Loucy (cell line): ENCODE measurements around the gene KIAA0825.

Source experiments
- H2AFZ ChIP-seq: fragments of 200-600 bp; sonication (generic); 2 replicates; pipeline ENCODE4 v1.6.0; 2016; ENCODE audit warnings: antibody characterized with exemption, mild to moderate bottlenecking, low read length, moderate library complexity
- H3F3A ChIP-seq: fragments of 200-600 bp; 2 replicates; pipeline ENCODE4 v1.6.0; 2016; ENCODE audit warnings: antibody characterized with exemption, low read depth, mild to moderate bottlenecking
- H3K27me3 ChIP-seq: fragments of 200-600 bp; sonication (generic); 2 replicates; pipeline ENCODE4 v1.6.1; 2014; ENCODE audit warnings: low read length, mild to moderate bottlenecking; ENCODE audit not compliant: insufficient read depth, poor library complexity, severe bottlenecking
- H3K36me3 ChIP-seq: fragments of 200-600 bp; sonication (generic); 2 replicates; pipeline ENCODE4 v1.6.1; 2016; ENCODE audit warnings: low read length; ENCODE audit not compliant: insufficient read depth
- H3K4me1 ChIP-seq: fragments of 200-600 bp; sonication (generic); 2 replicates; pipeline ENCODE4 v1.5.1; 2014; ENCODE audit warnings: low read length, mild to moderate bottlenecking; ENCODE audit not compliant: insufficient read depth, poor library complexity, severe bottlenecking
- H3K4me2 ChIP-seq: fragments of 200-600 bp; sonication (generic); 2 replicates; pipeline ENCODE4 v1.6.0; 2014; ENCODE audit warnings: antibody characterized with exemption, low read length, low read depth, mild to moderate bottlenecking; ENCODE audit not compliant: poor library complexity, severe bottlenecking
- H3K4me3 ChIP-seq: fragments of 200-600 bp; sonication (generic); 2 replicates; pipeline ENCODE4 v1.5.1; 2014; ENCODE audit warnings: low read length, mild to moderate bottlenecking, mixed read lengths; ENCODE audit not compliant: poor library complexity, severe bottlenecking
- H3K79me2 ChIP-seq: fragments of 200-600 bp; sonication (generic); 2 replicates; pipeline ENCODE4 v1.6.1; 2014; ENCODE audit warnings: low read length; ENCODE audit not compliant: insufficient read depth
- H3K9ac ChIP-seq: fragments of 200-600 bp; sonication (generic); 2 replicates; pipeline ENCODE4 v1.6.0; 2014; ENCODE audit warnings: mild to moderate bottlenecking, low read depth, low read length, moderate library complexity; ENCODE audit not compliant: poor library complexity, severe bottlenecking
- H3K9me2 ChIP-seq: fragments of 200-600 bp; sonication (generic); replicated peaks from 2 replicates; pipeline ENCODE4 v1.6.1; 2016; ENCODE audit warnings: low read depth, low read length, mixed read lengths
- H3K9me3 ChIP-seq: fragments of 200-600 bp; sonication (generic); 2 replicates; pipeline ENCODE4 v1.6.1; 2014; ENCODE audit warnings: mild to moderate bottlenecking, antibody characterized with exemption, low read length, low read depth; ENCODE audit not compliant: insufficient read depth
- H4K20me1 ChIP-seq: fragments of 200-600 bp; sonication (generic); 2 replicates; pipeline ENCODE4 v1.6.0; 2014; ENCODE audit warnings: antibody characterized with exemption, low read length, mild to moderate bottlenecking; ENCODE audit not compliant: insufficient read depth, poor library complexity, severe bottlenecking
- EZH2phosphoT487 ChIP-seq: fragments of 200-600 bp; IDR thresholded peaks from 2 replicates; pipeline ENCODE4 v1.6.1; 2018; ENCODE audit warnings: antibody characterized with exemption, mild to moderate bottlenecking, moderate library complexity, borderline replicate concordance
- TF ChIP-seq, protein P1 (sequence below): fragments of 200-600 bp; sonication (generic); conservative IDR thresholded peaks from 2 replicates; pipeline ENCODE4 v1.5.1; 2014; ENCODE audit warnings: mild to moderate bottlenecking, antibody characterized with exemption, low read length

The KIAA0825 gene

GRCh38 chr5:94571415-94571814 lies 47.0 kb downstream of the KIAA0825 start:
- Histone ChIP-seq H3K9ac (no peak overlapping the region), H3K4me1 (no peaks in the 10 kb centered on the region), H3F3A (no peaks in the 10 kb centered on the region), H3K9me3 (no peaks in the 10 kb centered on the region), H3K4me3 (no peak overlapping the region), H3K27me3 (no peaks in the 10 kb centered on the region), H4K20me1 (no peaks in the 10 kb centered on the region), H3K36me3 (no peaks in the 10 kb centered on the region), H3K4me2 (no peak overlapping the region), H3K79me2 (no peaks in the 10 kb centered on the region), H3K9me2 (no peaks in the 10 kb centered on the region), H2AFZ (no peak overlapping the region)
- no peak for TF ChIP-seq EZH2phosphoT487
- TF ChIP-seq, protein P1, sequence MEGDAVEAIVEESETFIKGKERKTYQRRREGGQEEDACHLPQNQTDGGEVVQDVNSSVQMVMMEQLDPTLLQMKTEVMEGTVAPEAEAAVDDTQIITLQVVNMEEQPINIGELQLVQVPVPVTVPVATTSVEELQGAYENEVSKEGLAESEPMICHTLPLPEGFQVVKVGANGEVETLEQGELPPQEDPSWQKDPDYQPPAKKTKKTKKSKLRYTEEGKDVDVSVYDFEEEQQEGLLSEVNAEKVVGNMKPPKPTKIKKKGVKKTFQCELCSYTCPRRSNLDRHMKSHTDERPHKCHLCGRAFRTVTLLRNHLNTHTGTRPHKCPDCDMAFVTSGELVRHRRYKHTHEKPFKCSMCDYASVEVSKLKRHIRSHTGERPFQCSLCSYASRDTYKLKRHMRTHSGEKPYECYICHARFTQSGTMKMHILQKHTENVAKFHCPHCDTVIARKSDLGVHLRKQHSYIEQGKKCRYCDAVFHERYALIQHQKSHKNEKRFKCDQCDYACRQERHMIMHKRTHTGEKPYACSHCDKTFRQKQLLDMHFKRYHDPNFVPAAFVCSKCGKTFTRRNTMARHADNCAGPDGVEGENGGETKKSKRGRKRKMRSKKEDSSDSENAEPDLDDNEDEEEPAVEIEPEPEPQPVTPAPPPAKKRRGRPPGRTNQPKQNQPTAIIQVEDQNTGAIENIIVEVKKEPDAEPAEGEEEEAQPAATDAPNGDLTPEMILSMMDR: no peak

DNA sequence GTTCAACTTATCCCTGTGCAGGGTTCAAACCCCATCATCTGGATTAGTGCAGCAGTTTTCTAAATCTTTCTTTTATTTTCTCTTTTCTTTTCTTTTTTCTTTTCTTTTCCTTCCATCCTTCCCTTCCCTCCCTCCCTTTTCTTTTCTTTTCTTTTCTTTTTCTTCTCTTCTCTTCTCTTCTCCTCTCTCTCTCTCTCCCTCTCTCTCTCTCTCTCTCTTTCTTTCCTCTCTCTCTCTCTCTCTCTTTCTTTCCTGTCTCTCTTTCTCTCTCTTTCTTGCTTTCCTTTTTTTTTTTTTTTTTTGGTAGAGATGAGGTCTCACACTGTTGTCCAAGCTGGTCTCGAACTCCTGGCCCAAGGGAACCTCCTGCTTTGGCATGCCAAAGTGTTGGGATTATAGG lies 53.6 kb downstream of the KIAA0825 start:
- Histone ChIP-seq H3K79me2 (no peaks in the 10 kb centered on the region), H3K4me2 (no peak overlapping the region), H3K4me1 (peaks cover 5% of the 10 kb centered on the region), H3K9me3 (no peaks in the 10 kb centered on the region), H3F3A (no peaks in the 10 kb centered on the region), H3K27me3 (no peaks in the 10 kb centered on the region), H3K9me2 (no peaks in the 10 kb centered on the region), H3K4me3 (no peak overlapping the region), H3K36me3 (no peaks in the 10 kb centered on the region), H4K20me1 (no peaks in the 10 kb centered on the region), H2AFZ (no peak overlapping the region), H3K9ac (no peak overlapping the region)
- no peak for TF ChIP-seq EZH2phosphoT487
- TF ChIP-seq, protein P1: no peak

- no peaks in the 10 kb centered on the region for H3K27me3 ChIP-seq
- no peak for TF ChIP-seq EZH2phosphoT487
- TF ChIP-seq, protein P1: no peak
- H3K79me2 ChIP-seq: no peaks in the 10 kb centered on the region
- H3K9me2 ChIP-seq: no peaks in the 10 kb centered on the region
- no peaks in the 10 kb centered on the region for H3K36me3 ChIP-seq
- H3F3A ChIP-seq: no peaks in the 10 kb centered on the region
- no peaks in the 10 kb centered on the region for H3K9me3 ChIP-seq
- H2AFZ ChIP-seq: no peak overlapping the region
- peaks cover 5% of the 10 kb centered on the region for H3K4me1 ChIP-seq
- H4K20me1 ChIP-seq: no peaks in the 10 kb centered on the region
- H3K9ac ChIP-seq: no peak overlapping the region
- H3K4me3 ChIP-seq: no peak overlapping the region
- no peak overlapping the region for H3K4me2 ChIP-seq
Measured at GRCh38 chr5:94562327-94562971, 56.0 kb downstream of the KIAA0825 start.
